Measurements from ENCODE around the gene DGKA.

The DGKA gene

DNA sequence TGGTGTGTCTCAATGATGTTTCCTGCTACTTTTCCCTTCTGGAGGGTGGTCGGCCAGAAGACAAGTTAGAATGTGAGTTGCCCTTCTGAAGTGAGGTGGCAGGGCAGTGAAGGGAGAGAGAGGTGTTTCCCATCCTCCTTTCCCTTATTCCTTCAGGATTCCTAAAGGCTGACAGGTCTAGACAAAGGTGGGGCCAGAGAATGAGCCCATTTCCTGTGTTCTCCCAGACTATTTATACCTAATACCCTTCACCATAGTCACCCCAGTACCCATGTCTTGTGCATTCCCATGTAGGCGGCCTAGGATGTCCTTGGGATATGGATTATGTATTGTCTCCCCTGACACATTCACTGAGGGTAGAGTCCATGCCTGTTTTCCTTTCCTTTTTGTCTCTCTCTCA, 7.0 kb downstream of the DGKA start:
- TF ChIP-seq CTCF (IDR thresholded peaks at IDR 0.05; ENCODE audit: low read length, missing control alignments) = no peak
- DNase-seq (ENCODE audit: low read depth) = no peak
- no peak overlapping the region for H3K4me3 ChIP-seq (replicated peaks; ENCODE audit: low read depth, low read length)

DNA sequence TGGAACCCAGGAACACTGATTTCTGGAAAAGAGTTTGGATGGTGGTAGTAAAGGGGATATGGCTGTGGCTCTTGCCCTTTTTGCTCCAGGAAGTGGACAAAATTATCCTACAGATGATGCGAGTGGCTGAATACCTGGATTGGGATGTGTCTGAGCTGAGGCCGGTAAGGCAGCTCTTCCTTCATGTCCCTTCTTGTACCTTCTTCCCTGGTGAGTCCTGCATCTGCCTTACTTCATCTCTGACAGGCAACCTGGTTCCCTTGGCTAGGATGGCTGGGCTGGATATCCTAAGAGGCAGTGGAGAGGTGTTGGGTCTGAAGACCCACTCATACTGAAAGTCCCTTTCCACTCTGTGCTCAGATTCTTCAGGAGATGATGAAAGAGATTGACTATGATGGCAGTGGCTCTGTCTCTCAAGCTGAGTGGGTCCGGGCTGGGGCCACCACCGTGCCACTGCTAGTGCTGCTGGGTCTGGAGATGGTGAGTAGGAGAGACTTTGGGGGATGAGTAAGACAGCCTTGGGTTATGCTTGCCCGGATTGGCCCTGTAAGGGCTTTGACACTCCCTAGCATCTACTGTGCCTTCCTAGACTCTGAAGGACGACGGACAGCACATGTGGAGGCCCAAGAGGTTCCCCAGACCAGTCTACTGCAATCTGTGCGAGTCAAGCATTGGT, 8.0 kb downstream of the DGKA start:
- TF ChIP-seq CTCF (IDR thresholded peaks at IDR 0.05; ENCODE audit: low read length, missing control alignments) = no peak
- no peak overlapping the region for H3K4me3 ChIP-seq (replicated peaks; ENCODE audit: low read depth, low read length)
- DNase-seq (ENCODE audit: low read depth) = no peak

- TF ChIP-seq CTCF (IDR thresholded peaks at IDR 0.05; ENCODE audit: low read length, missing control alignments) = peak; percentile 96
- H3K4me3 ChIP-seq (replicated peaks; ENCODE audit: low read depth, low read length) = no peak overlapping the region
- peak; percentile 90 for DNase-seq (ENCODE audit: low read depth)
Measured at GRCh38 chr12:55940065-55940732, 9.2 kb downstream of the DGKA start.

DNA sequence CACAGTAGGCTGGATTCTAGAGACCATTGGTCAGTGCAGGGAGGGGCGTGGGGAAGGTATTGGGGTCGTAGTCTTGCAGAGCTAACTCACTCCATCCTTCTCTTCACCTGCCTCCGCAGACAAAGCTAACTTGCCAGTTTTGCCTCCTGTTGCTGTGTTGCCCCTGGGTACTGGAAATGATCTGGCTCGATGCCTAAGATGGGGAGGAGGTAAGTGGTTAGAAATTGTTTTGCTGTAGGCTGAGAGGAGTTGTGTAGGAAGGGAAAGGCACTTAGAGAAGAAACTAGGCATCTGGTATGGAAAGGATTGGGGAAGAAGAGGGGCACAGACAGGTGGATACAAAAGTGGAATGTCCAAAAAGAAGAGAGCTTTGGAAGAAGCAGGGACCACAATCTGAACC, 11.1 kb downstream of the DGKA start:
- no peak overlapping the region for H3K4me3 ChIP-seq (replicated peaks; ENCODE audit: low read depth, low read length)
- TF ChIP-seq CTCF (IDR thresholded peaks at IDR 0.05; ENCODE audit: low read length, missing control alignments) = no peak
- DNase-seq (ENCODE audit: low read depth) = no peak

DNA sequence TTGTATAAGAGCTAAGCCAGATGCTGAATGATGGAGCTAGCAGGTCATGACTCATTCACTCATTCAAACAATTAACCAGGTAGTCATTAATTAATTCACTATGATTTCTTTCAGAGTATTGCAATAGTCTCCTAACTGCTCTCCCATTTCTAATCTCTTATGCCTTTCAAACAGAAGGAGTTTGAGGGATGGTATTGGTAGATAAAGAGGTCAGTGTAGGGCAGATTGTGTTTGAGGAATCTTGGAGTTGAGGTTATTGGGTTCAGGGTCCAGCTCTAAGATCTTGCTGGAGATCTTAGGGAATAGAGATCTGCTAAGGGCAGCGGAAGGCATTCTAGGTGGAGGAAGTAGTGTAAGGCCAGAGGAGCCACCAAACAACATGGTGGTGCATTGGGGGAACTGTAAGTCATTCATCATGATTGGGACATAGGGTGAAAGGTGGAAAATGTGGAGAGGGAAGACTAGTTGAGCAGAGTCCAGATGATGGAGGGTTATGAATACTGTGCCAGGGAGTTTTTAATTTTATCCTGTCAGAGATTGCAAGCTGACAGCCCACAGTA, 11.7 kb downstream of the DGKA start:
- DNase-seq (ENCODE audit: low read depth) = no peak
- H3K4me3 ChIP-seq (replicated peaks; ENCODE audit: low read depth, low read length) = no peak overlapping the region
- TF ChIP-seq CTCF (IDR thresholded peaks at IDR 0.05; ENCODE audit: low read length, missing control alignments) = no peak

DNA sequence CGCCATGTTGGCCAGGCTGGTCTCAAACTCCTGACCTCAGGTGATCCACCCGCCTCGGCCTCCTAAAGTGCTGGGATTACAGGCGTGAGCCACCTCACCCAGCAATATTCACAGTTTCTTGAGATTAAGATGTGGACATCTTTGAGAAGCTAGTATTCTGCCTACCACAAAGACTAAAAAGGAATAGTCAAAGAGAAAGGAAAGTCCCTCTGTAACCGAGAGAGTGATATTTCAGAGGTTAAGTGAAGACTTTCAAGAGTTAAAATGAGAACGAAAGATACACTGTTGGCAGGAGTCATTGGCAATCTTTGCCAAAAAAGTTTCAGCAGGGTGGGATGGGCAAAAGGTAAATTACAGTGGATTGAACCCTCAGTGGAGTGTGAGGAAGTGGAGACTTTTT, 15.6 kb downstream of the DGKA start:
- H3K4me3 ChIP-seq (replicated peaks; ENCODE audit: low read depth, low read length) = no peak overlapping the region
- TF ChIP-seq CTCF (IDR thresholded peaks at IDR 0.05; ENCODE audit: low read length, missing control alignments) = no peak
- DNase-seq (ENCODE audit: low read depth) = no peak
